AG09319 (cell line): ENCODE data around the gene OR2V1.

Experiments
- DNase-seq: peaks from one replicate; pipeline ENCODE4 v3.0.0-alpha.2; 2010; ENCODE audit warnings: low read depth; ENCODE audit errors: extremely low read depth
- TF ChIP-seq, protein P1 (sequence below): IDR thresholded peaks from 2 replicates; pipeline ENCODE4 v1.5.1; 2011; ENCODE audit warnings: low read depth, mild to moderate bottlenecking, inconsistent platforms, low read length, moderate library complexity

Gene OR2V1

GRCh38 chr5:181170237-181170825 lies 39.4 kb upstream of the OR2V1 start:
- DNase-seq = no peak
- TF ChIP-seq, protein P1, sequence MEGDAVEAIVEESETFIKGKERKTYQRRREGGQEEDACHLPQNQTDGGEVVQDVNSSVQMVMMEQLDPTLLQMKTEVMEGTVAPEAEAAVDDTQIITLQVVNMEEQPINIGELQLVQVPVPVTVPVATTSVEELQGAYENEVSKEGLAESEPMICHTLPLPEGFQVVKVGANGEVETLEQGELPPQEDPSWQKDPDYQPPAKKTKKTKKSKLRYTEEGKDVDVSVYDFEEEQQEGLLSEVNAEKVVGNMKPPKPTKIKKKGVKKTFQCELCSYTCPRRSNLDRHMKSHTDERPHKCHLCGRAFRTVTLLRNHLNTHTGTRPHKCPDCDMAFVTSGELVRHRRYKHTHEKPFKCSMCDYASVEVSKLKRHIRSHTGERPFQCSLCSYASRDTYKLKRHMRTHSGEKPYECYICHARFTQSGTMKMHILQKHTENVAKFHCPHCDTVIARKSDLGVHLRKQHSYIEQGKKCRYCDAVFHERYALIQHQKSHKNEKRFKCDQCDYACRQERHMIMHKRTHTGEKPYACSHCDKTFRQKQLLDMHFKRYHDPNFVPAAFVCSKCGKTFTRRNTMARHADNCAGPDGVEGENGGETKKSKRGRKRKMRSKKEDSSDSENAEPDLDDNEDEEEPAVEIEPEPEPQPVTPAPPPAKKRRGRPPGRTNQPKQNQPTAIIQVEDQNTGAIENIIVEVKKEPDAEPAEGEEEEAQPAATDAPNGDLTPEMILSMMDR = no peak

GRCh38 chr5:181169459-181170236 lies 38.7 kb upstream of the OR2V1 start:
- peak; percentile 46 for DNase-seq

DNA sequence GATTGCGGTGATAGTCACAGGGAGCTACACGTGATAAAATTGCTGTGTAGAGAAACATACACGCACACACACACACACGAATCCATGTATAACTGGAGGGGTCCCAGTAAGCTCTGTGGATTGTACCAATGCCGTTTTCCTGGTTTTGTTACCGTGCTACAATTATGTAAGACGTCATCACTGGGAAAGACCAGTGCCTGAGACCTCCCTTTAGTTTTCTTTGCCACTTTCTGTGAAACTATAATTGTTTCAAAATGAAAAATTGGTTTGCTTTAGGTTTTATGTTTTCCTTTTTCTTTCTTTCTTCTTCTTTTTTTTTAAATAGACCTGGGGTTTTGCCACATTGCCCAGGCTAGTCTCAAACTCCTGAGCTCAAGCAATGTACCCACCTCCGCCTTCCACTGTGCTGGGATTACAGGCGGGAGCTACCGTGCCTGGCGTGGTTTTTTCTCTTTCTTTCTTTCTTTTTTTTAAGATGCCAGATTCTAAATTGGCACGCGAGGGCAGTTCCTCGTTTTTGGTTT lies 37.7 kb upstream of the OR2V1 start:
- no peak for DNase-seq
- TF ChIP-seq, protein P1 = no peak

- TF ChIP-seq, protein P1 = peak; percentile 38
- DNase-seq = no peak
These were observed 37.0 kb upstream of the OR2V1 start for GRCh38 chr5:181167814-181168488.

GRCh38 chr5:181166812-181167733 lies 36.1 kb upstream of the OR2V1 start:
- no peak for DNase-seq
- TF ChIP-seq, protein P1 = no peak

- no peak for DNase-seq
- TF ChIP-seq, protein P1 = no peak
These were observed 33.3 kb upstream of the OR2V1 start for GRCh38 chr5:181164076-181164952.
